ENCODE measurements around the gene WNK2.

WNK2 gene

DNA sequence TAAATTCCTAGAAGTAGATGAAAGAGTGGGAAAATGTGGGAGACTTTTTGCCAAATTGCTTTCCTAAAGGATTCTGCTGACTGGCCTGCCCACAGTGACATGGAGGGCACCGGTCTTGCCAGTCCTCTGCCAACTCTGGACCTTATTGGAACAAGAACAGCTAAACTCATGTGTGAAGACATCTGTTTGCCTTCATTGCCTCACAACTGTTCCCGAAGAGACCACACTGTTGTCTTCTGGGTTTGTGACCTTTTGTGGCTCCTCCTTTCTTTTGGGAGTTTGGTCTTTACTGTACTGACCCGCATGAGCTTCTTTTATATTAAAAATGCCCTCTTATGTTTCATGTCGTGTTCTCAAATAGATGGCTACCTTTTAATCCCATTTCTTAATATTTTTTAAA, 16.1 kb upstream of the WNK2 start:
- Histone ChIP-seq H3K9ac (no peak overlapping the region), H3K4me1 (ENCODE audit: low read depth, poor library complexity, severe bottlenecking) (no peaks in the 10 kb centered on the region), H3K4me2 (no peak overlapping the region), H3K27ac (no peak overlapping the region), H3K79me2 (ENCODE audit: insufficient read depth, low read depth) (no peaks in the 10 kb centered on the region), H3K36me3 (ENCODE audit: insufficient read depth) (no peaks in the 10 kb centered on the region), H4K20me1 (ENCODE audit: insufficient read depth) (no peaks in the 10 kb centered on the region), H3K27me3 (ENCODE audit: insufficient read depth, low read depth) (no peaks in the 10 kb centered on the region), H2AFZ (ENCODE audit: low read depth) (no peak overlapping the region), H3K4me3 (IDR thresholded peaks at IDR 0.05; ENCODE audit: insufficient read depth, low read depth, low read length) (no peak overlapping the region)
- TF ChIP-seq CTCF (conservative IDR thresholded peaks at IDR 0.05; ENCODE audit: low read depth, low read length), result no peak

- Histone ChIP-seq H3K27ac (no peak overlapping the region), H3K4me3 (IDR thresholded peaks at IDR 0.05; ENCODE audit: insufficient read depth, low read depth, low read length) (no peak overlapping the region), H3K4me2 (no peak overlapping the region), H2AFZ (ENCODE audit: low read depth) (no peak overlapping the region), H3K9ac (no peak overlapping the region), H3K27me3 (ENCODE audit: insufficient read depth, low read depth) (no peaks in the 10 kb centered on the region), H3K79me2 (ENCODE audit: insufficient read depth, low read depth) (no peaks in the 10 kb centered on the region), H3K4me1 (ENCODE audit: low read depth, poor library complexity, severe bottlenecking) (no peaks in the 10 kb centered on the region), H3K36me3 (ENCODE audit: insufficient read depth) (no peaks in the 10 kb centered on the region), H4K20me1 (ENCODE audit: insufficient read depth) (no peaks in the 10 kb centered on the region)
- TF ChIP-seq CTCF (conservative IDR thresholded peaks at IDR 0.05; ENCODE audit: low read depth, low read length), result no peak
Measured at GRCh38 chr9:93168581-93168980, 15.4 kb upstream of the WNK2 start.

DNA sequence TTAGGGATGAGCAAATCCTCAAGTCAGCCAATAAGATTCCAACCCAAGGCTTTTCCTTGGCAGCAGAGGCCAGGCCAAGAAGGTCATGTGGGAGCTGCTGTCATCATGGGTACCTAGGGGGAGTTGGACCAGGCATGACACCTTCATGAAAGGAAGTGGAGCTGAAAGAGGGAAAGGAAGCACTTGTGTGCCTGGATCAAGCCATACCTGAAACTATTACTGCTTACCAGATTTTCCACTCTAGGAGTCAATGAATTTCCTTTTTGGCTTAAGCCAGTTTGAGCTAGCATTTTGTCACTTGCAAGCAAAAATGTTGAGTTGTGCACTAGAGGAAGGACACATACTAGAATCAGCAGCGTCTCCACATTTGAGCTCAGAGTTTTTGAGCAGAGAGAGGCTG, 14.5 kb upstream of the WNK2 start:
- no peak for TF ChIP-seq CTCF (conservative IDR thresholded peaks at IDR 0.05; ENCODE audit: low read depth, low read length)
- Histone ChIP-seq H2AFZ (ENCODE audit: low read depth) (no peak overlapping the region), H3K79me2 (ENCODE audit: insufficient read depth, low read depth) (no peaks in the 10 kb centered on the region), H3K9ac (no peak overlapping the region), H4K20me1 (ENCODE audit: insufficient read depth) (no peaks in the 10 kb centered on the region), H3K36me3 (ENCODE audit: insufficient read depth) (no peaks in the 10 kb centered on the region), H3K27ac (no peak overlapping the region), H3K4me3 (IDR thresholded peaks at IDR 0.05; ENCODE audit: insufficient read depth, low read depth, low read length) (no peak overlapping the region), H3K4me2 (no peak overlapping the region), H3K27me3 (ENCODE audit: insufficient read depth, low read depth) (no peaks in the 10 kb centered on the region), H3K4me1 (ENCODE audit: low read depth, poor library complexity, severe bottlenecking) (no peaks in the 10 kb centered on the region)

GRCh38 chr9:93170571-93170970, 13.4 kb upstream of the WNK2 start:
- no peak for TF ChIP-seq CTCF (conservative IDR thresholded peaks at IDR 0.05; ENCODE audit: low read depth, low read length)
- Histone ChIP-seq H3K4me2 (no peak overlapping the region), H3K9ac (no peak overlapping the region), H2AFZ (ENCODE audit: low read depth) (no peak overlapping the region), H3K27me3 (ENCODE audit: insufficient read depth, low read depth) (no peaks in the 10 kb centered on the region), H3K36me3 (ENCODE audit: insufficient read depth) (no peaks in the 10 kb centered on the region), H3K4me1 (ENCODE audit: low read depth, poor library complexity, severe bottlenecking) (no peaks in the 10 kb centered on the region), H3K4me3 (IDR thresholded peaks at IDR 0.05; ENCODE audit: insufficient read depth, low read depth, low read length) (no peak overlapping the region), H3K27ac (no peak overlapping the region), H4K20me1 (ENCODE audit: insufficient read depth) (no peaks in the 10 kb centered on the region), H3K79me2 (ENCODE audit: insufficient read depth, low read depth) (no peaks in the 10 kb centered on the region)

Data from KMS-11 (cell line).